HG03060 (cell line): Measurements from ENCODE around the gene CPN2.

Experiments
- ATAC-seq: cut with Tn5 transposase; IDR thresholded peaks from one replicate; pipeline ENCODE4 v1.9.1; 2021; ENCODE audit warnings: low read depth, moderate number of reproducible peaks; ENCODE audit not compliant: unreplicated experiment

CPN2 gene

GRCh38 chr3:194300382-194300758 is 50.8 kb downstream of the CPN2 start:
- ATAC-seq: no peak

- ATAC-seq: no peak
Measured at GRCh38 chr3:194298331-194299227, 52.5 kb downstream of the CPN2 start.

GRCh38 chr3:194296454-194297263 is 54.5 kb downstream of the CPN2 start:
- no peak for ATAC-seq

- ATAC-seq: no peak
Measured at GRCh38 chr3:194294895-194295214, 56.3 kb downstream of the CPN2 start.

- no peak for ATAC-seq
Measured at GRCh38 chr3:194294199-194294894, 56.8 kb downstream of the CPN2 start.

GRCh38 chr3:194293546-194294198 is 57.5 kb downstream of the CPN2 start:
- no peak for ATAC-seq

- ATAC-seq: no peak
Measured at GRCh38 chr3:194292331-194292730, 58.8 kb downstream of the CPN2 start.
